GM21423 (cell line): ENCODE data around the gene COPE.
"Not testable (repeated sequence)": the region's sequence is repeated elsewhere in the genome, so short reads cannot be mapped to it uniquely, and the experiment has no call there.

Source experiments
- ATAC-seq: cut with Tn5 transposase; IDR thresholded peaks from one replicate; pipeline ENCODE4 v1.9.1; 2021; ENCODE audit warnings: mild to moderate bottlenecking, moderate library complexity; ENCODE audit not compliant: unreplicated experiment

COPE gene

DNA sequence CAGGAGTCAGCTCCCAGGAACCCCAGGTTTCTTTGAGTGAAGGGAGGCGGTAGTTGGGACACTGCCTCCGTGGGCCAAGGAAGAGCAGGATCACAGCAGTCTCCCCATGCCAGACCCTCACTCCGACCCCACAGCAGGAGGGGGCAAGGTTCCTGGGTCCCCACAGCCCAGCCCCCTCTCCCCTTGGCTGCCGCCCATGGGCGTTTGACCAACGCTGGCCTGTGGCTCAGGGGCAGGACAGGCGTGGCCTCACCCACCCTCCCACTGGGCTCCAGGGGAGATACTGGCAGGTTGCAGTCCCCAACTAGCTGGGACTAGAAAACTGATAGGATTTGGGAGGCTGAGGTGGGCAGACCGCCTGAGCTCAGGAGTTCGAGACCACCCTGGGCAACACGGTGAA, 9.2 kb downstream of the COPE start:
- no peak for ATAC-seq

DNA sequence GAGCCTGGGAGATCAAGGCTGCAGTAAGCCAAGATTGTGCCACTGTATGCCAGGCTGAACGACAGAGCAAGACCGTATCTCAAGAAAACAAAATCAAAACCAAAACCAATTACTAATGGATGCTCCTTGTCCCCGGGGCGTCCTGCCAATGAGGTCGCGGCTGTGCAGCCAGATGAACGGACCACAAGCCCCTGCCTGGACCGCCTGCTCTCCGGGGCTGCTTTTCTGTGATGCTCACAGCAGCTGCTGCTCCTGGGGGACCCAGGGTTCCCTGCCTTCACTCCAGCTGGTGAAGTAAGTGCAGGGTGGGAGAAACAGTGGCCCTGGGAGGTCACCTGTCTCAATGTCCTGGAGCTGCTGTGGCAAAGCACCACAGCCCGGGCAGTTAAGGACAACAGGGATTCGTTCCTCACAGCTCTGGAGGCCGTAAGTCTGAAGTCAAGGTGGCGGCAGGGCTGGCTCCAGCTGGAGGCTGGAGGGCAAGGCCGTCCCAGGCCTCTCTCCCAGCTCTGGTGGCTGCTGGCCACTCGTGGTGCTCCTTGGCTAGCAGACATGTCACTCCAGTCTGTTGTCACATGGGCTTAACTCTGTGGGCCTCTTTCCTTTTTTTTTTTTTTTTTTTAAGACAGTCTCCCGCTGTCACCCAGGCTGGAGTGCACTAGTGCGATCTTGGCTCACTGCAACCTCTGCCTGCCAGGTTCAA, 10.1 kb downstream of the COPE start:
- no peak for ATAC-seq

DNA sequence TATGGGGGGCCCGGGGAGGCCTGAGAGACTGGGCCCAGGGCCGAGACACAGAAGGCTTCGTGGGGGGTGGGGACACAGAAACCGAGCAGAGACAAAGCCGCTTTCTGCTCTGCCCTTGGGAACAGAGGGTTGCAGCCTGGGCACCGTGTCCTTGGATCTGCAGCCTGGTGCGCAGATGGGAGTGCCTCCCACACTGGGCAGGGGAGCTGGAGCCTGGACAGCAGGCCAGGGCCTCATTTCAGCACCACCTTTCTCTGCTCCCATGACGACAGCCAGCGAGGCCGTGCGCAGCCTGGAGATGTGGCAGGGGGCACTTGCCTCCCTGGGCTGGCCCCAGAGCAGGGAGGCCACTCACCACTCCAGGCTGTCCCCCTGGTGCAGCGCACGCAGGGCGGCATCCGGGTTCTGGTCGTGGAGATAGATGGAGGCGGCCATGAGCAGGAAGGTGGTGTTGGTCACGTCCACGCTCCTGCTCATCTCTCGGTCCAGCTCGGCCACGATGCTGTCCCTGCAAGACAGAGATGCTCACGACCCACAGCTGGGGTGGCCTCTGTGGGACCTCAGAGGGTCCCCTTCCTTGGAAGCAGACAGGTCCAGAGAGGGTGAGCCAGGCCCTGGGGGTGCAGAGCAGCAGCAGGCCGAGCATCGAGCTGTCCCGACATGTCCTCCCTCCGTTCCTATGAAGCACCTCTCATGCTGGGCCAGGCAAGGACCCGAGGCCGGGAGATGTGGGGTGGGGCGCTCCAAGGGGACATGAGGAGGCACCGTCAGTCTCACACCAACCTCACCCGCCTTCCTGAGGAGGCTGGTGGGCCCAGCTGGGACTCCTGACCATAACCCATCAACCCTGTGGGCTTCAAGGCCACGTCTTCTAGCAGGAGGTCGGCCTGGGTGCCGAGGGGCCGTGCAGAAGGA, 12.3 kb downstream of the COPE start:
- no peak for ATAC-seq

DNA sequence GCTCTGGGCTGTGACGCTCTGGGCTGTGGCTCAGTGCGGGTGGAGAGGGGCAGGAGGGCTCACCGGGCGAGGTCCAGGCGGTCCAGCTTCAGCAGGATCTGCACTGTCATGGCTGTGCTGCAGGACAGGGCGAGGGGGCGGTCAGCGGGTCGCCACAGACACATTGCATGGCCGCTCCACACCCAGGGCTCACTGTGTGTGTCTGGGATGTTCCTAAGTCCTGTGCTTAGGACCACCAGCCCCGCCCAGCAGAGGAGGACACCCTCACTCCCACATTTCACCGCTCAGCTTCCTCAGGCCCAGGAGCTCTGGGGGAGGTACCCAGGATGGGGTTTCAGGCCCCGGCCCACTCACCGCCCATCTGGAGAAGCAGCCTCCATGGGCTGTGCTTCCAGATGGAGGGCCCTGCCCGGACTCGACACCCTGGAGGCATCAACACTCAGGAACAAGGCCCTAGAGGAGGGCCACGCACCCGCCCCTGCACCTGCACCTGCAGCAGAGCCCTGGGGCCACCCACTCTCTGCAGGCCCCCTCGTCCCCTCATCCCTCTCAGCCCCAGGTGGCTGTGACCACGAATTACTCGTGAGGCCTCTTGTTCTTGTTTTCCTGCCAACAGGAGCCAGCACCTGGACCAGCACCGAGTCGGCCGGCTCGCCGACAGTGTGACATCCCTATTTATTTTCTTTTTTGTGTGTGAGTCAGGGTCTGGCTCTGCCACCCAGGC, 13.5 kb downstream of the COPE start:
- no peak for ATAC-seq

DNA sequence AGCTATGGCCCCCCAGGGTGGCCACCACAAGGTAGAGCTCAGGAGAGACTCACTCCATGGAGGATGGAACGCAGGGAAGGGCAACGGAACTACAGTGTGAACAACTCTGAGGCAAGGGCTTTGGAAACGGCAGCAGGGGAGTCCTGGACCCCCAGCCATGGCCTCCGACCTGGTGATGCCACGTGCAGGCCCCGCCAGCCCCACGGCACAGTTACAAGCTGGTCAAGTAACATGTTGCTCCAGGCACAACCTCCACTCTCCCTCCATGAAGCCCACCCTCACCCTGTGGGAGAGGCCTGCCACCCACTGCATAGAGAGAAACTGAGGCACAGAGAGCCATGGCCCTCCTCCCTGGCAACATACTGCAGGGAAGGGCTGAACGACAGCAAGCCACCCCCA, 14.1 kb downstream of the COPE start:
- ATAC-seq: no peak

DNA sequence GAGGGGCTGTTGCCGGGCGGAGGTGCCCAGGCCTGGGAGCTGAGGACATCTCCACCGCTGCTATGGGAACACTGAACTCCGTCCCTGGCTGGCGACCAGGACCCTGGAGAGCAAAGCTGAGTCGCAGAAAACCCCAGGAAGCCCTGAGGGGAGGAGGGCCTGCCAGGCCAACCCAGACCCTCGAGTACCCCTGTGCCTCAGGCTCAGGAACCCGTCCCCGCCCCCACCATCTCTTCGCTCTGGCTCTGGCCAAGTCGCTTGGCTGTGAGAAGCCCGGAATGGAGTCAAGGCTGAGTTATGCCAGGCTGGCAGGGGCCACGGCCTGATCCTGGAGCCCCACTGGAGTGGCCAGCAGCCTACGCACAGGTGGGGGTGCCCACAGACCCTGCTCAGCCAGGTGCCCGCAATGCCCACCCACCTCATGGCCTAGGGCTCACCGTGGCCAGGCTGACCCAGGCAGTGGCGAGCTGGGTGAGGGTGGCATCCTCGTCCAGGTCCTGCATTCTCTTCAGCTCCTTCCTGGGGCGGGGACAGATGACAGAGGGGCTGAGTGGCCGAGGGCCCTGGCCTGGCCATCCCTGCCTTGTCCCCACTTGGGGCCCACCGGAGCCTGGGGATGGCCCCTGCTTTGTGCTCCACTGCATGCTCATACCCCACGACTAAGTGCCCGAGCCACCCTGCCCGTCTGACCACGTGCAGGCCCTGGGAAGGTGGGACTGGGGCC, 14.7 kb downstream of the COPE start:
- ATAC-seq: no peak

DNA sequence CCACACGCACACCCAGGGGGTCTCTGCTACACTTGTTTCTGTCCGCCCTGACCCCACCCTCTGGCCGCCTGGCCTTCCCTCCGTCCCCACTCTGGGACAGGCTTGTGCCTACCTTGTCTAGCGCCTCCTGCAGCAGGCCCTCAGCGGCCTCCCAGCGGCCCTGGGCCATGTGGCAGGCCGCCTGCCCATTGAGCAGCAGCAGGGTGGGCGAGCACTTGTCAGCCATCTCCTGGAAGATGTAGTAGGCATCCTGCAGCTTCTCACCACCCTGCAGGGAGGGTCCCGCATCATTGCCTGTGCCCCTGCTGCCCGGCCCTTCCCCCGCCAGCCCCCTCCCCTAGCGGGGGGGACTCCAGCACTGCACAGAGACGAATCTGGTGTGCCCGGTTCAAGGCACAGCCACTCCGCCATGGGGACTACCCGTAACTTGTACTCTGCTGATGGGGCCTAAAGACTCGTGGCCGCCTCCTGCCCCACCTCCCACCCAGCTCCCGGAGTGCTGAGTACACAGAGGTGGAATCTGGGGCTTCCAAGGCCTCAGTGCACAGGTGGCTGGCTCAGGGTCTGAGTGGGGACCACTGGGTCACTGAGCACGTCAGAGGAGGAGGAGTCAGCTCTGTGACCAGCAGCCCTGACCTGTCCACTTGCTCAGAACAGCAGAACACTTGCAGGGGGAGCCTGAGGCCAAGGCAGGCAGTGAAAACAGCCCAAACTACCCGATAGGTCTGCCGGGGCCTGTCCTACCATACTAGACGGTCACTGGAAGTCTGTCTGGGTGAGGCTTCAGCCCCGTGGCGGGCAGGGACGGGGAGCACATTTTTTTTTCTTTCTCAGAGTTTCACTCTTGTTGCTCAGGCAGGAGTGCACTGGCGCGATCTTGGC, 15.8 kb downstream of the COPE start:
- ATAC-seq: no peak

DNA sequence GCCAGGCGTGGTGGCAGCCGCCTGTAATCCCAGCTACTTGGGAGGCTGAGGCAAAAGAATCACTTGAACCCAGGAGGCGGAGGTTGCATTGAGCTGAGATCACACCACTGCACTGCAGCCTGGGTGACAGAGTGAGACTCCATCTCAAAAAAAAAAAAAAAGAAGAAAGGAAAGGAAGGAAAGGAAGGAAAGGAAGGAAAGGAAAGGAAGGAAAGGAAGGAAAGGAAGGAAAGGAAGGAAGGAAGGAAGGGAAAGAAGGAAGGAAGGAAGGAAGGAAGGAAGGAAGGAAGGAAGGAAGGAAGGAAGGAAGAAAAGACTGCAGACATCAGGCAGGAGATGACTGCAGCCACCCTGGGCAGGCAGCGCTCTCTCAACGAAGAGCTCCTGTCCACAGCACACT, 16.7 kb downstream of the COPE start:
- ATAC-seq: not testable (repeated sequence)

DNA sequence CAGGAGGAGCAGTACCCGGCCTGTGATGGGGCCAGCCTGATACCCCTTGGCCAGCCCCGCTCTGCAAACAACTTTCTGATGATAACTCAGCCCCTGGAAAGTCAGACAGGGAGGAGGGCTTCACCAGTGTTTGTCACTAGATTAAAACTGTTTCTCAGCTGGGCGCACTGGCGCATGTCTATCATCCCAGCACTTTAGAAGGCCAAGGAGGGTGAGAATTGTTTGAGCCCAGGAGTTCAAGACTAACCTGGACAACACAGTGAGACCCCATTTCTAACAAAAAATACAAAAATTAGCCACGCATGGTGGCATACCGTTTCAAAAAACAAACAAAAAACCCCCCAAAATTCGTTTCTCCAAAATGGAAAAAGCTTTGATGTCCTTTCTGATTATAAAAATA, 17.7 kb downstream of the COPE start:
- no peak for ATAC-seq

DNA sequence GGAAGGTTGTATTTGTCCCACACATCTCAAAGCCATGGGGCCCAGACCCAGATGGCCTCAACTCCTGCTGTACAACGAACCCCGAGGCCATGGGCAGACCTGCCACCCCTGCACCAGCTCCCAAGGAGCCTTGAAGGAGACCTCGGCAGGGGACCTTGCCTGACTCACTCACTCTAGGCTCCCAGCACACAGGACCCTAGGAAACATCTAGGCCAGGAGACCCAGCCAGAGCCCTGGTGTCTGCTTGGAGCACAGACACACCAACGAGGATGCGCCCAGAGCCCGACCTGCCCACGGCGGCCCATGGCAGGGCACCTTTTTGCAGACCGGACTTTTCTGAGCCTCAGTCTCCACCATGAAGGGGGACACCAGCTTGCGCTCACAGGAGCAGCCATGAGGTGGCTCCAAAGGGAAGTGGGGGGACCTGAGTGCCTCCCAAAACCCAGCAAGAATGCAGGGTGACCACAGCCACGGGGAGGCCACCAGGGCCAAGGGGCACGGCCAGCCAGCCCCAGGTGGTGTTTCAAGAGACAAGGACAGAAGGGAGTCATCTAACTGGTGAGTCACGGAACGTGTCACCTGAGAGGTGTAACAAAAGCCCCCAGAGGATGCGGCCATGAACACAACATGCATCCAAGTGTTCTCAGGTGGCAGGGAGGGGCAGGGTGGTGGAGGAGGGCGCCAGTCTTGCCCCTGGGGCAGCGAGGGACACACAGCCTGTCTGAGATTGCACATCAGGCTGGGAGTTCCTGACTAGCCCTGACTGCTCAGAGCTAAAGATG, 18.3 kb downstream of the COPE start:
- ATAC-seq: no peak

DNA sequence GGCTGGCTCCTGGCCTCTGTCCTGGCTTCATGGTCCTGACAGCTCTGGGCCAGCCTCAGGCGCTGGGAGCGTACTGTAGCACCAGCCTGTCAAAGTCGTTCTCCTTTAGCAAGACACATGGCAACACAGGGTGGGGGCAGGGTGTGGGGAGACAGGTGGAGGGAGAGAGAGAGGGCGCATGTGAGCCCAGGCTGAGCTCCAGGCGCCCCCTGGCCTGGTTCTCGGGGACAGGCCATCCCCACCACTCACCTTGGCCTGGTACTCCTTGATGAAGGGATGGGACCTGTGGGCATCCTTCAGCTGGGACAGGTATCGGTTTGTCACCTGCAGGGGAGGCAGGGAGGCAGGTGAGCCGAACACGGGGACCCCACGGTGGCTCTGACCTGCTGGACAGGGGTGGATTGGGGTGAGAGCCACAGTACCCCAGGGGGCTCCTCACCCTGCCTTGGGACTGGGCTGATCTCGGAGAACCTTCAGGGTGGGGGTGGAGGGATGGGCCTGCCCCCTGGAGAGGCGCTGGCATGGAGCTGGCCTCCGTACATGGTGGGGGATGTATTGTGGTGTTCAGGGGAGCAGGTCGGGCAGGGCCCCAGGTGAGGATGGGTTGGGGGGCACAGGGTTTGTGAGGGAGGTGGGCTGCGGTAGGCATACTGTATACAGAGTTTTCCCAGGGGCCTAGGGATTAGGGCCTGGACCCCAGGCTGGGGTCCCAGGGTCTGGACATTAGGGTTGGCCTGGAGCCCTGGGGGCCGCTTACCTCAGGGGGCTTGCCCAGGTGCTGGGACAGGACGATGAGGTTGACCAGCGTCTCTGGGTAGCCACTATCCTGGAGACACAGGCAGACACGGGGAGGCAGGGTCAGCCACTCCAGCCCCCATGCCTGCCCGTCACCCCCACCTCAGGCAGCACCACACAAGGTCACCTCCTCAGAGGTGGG, 19.3 kb downstream of the COPE start:
- ATAC-seq: no peak

DNA sequence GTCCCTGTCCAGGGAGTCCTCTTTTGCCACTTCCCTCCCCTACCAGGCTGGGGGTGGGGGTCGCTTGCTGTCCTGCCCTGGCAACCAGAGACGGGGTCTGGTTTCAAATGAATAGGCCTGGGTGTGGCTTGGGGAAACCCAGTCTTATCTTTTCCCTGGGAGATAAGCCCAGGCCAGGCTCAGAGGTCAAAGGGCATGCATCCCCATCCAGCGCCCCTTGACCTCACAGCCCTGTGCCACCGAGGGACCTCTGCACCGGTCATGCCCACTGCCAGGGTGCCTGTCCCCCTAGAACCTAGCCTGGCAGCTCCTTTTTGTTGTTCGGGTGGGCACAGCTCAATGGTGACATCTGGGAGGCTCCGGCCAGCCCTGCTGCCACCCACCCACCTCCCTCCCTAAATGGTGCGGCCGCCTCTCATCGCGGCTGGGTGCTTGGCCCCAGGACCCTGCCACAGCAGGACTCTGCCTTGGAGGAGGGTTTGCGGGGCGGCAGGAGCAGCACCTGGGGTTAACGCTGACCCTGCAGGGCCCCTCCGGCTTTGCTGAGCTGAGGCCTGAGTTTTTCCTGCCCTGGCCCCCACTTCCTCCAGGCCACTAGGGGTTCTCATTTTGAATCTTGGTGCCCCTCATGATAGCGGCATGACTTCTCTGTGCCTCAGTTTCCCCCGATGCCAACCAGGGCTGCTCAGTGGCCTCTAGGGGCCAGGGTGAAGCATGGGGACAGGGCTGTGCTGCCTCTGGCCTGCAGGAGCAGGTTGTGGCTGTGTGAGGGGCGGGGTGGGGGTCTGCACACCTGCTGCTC, 20.4 kb downstream of the COPE start:
- ATAC-seq: no peak

DNA sequence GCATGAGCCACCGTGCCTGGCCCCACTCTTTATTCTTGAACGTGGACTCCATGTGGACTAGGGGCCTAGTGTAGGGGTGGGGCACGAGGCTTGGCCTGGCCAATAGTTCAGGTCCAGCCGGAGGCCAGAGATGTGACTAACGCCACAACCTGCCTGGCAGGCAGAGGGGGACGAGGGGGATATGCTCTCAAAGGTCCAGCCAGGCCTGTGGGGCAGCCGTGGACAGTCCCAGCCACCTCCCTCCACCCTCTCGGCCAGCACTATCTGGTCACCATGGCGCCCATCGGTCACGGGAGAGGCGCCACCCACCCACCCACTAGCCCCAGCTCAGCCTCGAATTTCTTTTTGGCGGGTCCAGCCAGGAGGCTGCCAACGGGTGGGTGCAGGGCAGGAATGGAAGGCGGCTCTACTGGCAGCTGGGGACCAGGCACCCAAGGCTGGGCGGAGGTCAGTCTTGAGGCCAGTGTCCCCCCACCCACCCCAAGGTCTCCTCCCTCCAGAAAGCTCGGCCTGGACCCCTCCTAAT, 21.0 kb downstream of the COPE start:
- ATAC-seq: no peak

DNA sequence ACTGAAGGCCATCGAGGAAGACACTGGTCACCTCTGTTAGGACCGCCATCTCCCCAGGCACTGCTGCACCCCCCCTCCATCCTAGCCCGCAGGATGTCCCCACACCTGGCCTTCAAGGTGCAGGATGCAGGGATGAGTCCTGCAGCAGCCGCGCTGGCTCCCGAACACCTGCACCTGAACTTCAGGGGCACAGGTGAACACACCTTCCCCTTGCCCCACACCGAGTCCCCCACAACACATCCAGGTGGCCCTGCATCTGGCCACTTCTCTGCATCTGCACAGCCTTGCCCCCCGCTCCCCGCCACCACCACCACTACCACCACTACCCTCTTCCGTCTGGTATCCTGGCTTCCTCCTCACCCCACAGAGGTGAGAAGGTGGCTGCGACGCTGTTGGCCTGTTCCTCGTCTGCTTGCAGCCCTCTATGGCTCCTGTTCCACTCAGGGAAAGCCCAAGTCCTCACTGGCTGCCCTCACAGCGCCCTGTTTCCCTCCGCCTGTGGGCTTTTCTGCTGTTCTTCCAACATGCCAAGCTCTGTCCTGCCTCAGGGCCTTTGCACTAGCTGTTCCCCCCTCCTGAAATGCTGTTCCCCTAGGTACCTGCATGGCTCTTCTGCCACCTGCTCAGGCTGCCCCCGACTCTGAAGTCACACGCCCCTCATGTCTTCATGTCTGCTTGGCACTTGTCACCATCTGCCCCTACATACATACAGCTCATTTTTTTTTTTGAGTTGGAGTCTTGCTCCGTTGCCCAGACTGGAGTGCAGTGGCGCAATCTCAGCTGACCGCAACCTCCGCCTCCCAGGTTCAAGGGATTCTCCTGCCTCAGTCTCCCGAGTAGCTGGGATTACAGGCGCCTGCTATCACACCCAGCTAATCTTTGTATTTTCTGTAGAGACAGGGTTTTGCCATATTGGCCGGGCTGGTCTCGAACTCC, 21.8 kb downstream of the COPE start:
- no peak for ATAC-seq

DNA sequence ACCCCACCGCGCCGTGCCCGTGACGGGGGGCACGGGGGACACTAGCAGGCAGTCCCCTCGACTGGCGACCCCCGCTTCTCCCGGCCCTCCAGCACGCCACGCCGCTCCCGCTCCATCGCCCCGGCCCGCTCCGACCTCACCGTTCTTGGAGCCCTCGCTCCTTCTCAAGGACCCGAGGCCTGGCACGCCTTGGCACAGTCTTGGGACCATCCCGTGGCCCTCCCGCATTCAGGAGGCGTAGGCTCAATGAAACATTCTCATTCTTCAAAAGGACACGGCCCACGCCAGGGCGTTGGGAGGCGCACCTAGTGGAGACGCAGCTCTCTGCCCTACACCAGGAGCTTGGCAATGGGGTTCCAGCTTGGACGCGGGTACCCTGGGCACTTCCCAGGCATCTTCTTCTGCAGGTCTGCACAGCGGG, 22.8 kb downstream of the COPE start:
- no peak for ATAC-seq

DNA sequence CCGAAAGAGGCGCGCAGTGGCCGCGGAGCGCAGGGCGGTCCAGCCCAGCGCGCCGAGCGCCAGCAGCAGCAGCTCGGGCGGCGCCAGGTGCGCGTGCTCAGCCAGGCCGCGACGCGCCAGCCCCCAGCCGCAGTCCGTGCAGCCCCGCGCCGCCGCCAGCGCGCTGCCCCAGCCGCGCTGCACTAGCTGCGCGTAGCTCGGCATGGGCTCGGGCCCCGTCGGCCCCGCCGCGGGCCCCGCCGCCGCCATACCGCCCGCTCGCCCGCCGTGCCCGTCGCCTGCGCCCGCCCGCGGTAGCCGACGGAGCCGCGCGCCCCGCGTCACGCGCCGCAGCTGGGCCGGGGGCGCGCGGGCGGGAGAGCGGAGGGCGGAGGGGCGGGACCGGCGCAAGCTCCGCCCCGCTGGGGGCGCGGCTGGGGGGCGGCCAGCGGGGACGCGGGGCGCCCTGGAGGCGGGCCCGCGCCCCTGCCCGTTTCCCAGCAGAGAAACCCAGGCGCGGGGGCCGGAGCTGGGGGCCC, 23.3 kb downstream of the COPE start, which contains the start of gene CERS1:
CERS1 (minus strand) TSS at position 335 of the 518 bp plus-strand sequence; CDS start at position 249, 86 bp downstream.
- no peak for ATAC-seq
